GM18907 (cell line): Measurements from ENCODE around the gene ZDHHC22.
A peak's percentile ranks its signal among the peaks of the same experiment; 100 is the strongest.

Experiments used
- ATAC-seq: cut with Tn5 transposase; IDR thresholded peaks from one replicate; pipeline ENCODE4 v1.9.1; 2021; ENCODE audit warnings: mild to moderate bottlenecking, moderate library complexity; ENCODE audit not compliant: unreplicated experiment

The ZDHHC22 gene

DNA sequence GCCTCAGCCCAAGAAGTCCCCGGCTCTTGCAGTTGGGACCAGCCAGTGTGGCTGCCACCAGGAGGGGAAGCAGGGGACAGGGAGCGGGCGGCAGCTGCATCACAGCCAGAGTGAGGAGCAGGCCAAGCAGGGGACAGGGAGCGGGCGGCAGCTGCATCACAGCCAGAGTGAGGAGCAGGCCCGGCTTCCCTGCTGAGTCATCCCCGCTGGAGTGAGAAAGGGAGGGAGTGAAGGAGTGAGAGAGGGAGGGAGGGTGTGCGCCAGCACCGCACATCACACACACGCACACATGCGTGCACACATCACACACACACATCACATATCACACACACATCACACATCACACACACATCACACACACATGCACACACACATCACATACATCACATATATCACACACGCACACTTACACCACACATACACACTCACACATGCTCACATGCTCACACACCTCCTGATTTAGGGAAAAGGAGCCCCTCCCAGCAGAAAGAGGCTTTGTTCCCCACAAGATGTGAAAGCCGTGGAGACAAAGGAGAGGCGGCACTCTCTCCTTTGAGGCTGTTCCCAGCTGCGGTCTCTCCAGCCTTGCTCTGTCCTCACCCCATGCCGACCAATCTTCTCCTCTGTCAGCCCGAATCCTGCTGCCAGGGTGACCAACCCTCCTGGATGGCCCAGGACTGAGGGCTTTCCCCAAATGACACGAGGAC, 16.7 kb upstream of the ZDHHC22 start:
- no peak for ATAC-seq

DNA sequence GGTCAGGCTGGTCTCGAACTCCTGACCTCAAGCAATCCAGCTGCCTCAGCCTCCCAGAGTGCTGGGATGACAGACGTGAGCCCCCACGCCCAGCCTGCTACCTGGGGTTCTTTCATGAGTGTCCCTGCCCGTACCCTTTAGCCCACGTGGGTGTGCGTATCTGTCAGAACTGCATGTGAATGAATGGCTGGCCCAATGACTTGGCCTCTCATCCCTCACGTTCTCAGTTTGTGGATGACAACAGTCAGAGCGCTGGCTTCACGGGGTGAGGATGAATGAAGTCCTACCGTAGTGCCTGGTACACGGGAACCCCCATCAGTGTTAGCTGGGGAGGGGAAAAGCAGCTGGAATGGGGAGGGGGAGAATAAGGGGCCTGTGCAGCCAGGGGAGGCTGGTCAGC, 16.1 kb upstream of the ZDHHC22 start:
- no peak for ATAC-seq

- no peak for ATAC-seq
Measured at GRCh38 chr14:77155083-77155482, 13.5 kb upstream of the ZDHHC22 start.

DNA sequence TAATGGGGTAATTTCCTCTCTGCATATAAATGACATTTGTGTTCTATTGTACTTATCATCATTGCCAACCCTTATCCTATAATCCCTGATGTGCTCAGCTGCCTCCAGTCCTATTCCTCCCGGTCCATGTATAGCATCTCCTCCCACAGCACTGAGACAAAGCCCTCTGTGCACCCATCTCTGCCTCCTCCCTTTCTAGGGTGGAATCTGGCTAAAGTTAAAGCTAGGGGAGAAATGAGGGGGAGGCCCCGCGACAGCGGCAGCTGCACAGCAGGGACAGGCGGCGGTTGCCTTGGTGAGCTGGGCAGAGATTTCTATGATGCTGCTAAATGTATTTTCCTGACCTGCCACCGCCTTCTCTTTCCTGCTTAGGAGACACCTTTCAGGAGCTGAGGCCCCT, 12.8 kb upstream of the ZDHHC22 start:
- ATAC-seq, result no peak

GRCh38 chr14:77153802-77154201, 12.2 kb upstream of the ZDHHC22 start:
- no peak for ATAC-seq

GRCh38 chr14:77151918-77152588, 10.5 kb upstream of the ZDHHC22 start:
- ATAC-seq, result no peak

DNA sequence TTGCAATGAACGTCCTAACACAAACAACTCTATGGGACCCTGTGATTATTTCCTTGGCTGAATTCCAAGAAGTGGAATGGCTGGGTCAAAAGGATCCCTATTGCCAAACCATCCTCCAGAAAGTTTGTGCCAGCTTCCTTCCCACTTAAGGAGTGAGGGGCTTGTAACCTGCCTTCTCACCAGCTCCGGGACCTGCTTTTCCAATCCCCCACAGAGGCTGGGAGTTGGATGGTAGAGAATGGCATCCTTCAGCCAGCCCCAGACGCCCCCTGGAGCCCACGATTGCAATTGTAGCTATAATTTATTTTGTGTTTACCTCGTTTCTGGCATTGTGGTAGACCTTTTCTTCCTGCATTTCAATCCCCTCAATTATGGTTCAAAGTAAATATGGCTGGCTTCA, 9.7 kb upstream of the ZDHHC22 start:
- no peak for ATAC-seq

- ATAC-seq, result no peak
Measured at GRCh38 chr14:77148510-77149231, 7.1 kb upstream of the ZDHHC22 start.

DNA sequence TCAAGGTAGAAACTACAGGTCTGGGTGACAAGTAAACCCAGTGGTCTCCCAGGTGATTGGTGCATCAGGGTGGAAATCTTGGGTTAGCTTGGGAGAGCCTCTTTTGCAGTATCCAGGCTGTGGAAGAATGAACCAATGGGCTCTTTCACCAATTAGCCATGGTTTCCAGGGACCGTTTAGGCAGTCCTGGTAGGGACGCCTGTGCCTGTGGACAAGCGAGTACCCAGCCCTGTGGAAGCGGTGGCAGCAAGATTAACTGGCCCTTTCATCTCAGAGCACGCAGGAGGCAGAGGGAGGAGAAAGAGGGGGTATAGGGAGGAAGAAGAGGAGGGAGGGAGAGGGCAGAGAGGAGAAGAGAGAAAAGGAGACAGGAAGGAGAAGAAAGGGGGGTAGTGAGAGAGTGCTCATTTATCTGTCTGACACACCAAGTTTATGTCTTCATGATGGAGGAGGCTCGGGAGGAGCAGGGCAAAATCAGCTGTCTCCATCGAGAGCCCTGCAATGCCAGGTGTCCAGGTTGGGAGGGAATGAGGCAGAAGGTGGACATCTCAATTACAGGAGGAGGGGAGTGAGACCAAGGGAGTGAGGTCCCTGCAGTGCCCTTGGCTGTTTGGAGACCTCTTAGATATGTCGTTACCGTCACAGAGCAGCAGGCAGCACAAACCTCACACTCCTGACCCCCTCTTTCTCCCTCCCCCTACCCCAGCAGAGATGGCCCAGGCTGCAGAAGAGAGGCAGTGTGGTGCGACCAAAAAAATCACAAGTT, 4.6 kb upstream of the ZDHHC22 start:
- no peak for ATAC-seq

- ATAC-seq, result no peak
Measured at GRCh38 chr14:77144412-77145115, 3.0 kb upstream of the ZDHHC22 start.

DNA sequence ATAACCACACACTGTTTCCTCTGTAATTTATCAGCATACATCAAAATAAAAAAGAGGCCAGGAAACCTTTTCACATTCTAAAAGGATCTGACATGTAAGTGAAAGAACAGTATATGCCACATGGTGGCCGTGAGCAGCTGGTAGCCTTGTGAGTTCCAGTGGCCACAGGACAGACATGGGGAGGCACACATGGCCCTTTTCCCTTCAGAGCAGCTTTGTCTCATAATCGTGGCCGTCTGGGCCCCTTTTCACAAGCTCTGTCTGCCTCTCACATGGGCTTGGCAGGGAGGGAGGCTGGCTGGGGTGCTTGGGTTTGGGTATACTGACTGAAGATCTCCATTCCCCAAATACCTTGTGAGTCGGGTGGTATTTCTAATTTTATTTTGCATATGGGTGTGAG, 1.5 kb upstream of the ZDHHC22 start:
- ATAC-seq, result no peak

DNA sequence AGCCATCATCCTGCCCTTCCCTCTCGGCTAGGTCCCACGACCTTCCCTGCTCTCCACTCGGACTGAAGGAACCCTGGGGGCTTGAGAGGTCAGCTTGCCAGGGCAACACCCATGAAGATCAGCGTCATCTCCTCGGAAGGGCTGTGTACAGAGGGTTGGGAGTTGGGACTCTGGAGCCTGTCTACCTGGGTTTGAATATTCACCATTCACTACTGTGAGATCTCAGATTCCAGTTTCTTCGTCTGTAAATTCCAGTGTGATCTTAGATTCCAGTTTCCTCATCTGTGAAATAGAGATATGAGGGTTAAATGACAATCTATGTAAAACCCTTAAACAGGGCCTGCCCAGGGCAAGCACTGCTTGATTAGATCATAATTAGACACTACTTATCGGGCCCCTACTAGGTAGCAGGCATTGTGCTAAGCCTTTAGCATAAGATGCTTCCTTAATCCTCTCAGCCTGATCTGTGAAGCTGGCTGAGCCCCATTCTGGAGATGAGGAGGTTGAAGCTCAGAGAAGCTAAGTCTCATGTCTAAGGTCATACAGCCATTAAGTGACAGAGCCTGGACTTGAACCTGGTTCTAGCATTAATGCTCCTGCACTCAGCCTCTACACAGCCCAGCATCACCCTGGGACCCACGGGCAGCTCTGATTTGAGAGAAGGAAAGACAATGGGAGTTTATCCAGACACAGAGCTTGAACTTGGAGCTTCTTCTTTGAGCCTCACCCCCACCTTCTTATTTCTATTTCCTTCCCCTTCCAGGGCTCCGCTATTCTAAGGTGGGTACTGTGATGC, 612 bp upstream of the ZDHHC22 start:
- no peak for ATAC-seq

DNA sequence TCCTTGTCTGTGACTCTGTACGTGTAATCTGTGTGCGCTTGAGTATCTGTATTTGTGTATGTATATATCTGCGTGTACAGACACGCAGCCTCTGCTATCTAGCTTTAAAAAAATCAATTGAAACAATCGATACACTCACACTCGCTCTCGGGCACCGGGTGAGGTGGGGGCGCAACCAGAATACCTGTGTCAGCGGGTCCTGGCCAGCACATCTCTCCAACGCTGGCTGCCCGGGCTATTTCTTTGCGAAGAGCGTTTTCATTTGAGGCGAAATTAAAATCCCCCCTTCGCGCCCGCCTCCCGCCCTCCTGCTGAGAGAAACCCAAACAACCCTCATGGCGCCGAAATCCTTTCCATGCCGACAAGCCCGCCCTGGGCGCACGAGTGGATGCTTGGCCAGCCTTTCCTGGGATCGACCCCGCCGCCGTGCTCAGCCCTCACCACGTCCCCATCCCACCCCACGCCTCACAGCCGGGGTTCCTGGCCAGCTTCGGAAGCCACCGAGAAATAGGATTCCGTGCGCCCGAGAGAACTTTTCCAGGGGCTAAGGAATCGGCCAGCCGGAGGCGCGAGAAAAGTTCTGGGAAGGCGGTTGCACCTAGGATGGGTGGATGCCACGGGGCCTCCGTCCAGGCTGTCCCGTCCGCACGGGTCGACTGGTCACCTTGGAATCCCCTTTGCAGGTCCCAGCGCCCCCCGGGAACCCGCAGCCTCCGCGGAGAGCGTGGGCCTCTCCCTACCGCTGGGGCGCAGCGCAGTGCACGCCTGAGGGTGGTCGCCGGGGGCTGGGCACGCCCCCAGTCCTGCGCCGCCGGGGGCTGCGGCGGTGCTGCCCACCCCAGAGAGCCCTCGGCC, 1.0 kb downstream of the ZDHHC22 start:
- no peak for ATAC-seq

DNA sequence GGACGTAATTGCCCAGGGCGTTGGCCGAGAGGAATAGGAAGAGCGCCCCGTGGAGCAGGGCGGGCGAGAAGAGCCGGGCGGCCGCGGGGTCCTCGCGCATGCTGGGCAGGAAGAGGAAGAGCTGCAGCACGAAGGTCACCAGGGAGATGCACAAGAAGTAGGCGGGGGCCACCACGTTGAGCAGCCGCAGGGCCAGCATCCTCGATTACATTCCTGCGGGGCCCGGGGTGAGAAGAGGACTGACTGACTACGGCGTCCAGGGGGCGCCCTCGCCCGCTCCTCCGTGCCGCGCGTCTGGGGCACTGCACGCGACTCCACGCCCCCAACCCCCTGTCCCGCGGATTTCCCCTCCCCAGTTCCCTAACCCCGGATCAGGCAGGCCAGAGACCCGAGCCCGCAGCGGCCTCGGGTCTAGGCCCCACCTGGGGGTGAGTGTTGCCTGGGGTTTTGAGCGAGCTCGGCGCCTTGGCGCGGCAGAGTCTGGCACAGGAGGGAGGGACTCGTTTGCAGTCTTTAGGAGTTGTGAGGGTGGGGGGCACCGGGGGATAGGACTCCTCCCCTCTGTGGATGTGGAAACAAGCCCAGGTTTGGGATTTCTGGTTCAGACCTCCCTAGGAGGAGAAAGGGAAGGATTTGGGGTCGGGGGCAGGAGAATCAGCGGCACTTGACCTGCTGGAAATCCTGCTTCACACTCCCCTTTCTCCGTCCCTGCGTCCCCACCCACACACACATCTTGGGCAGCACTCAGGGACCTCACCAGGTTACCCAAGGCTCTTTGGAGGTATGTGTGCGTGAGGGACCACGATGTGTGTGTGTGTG, 1.8 kb downstream of the ZDHHC22 start:
- ATAC-seq, result no peak

GRCh38 chr14:77139022-77139421, 2.6 kb downstream of the ZDHHC22 start:
- no peak for ATAC-seq

- peak; percentile 67 for ATAC-seq
Measured at GRCh38 chr14:77133720-77134338, 7.8 kb downstream of the ZDHHC22 start.

- ATAC-seq, result no peak
Measured at GRCh38 chr14:77131871-77132486, 9.6 kb downstream of the ZDHHC22 start.
